ENCODE results near the gene MREG.

Gene MREG

DNA sequence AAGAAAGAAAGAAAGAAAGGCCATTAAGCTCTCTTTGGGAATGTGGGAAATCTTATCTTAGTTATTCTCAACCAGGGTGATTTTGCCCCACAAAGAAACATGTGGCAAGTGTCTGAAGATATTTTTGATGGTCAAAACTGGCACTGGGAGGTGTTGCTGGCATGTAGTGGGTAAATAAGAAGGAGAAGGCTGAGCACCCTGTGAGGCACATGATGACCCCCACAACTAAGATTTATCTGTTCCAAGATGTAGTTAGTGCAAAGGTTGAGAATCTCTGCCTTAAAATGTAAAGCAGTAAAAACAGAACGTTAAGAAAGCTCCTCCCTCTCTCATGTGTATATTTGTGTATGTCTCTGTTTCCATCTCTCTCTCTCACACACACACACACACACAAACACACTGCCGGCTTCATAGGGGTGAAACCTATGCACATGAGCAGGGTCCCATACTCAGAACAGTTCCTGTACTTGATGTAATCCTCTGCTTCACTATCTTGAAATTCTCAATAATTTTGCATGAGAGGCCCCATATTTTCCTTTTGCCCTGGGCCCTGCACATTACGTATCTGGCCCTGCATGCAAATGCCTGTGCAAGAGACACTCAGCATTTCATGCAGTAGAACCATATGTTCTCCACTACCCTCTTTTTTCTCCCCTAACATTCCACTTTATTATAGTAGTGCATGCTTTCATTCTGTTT is 94.3 kb downstream of the MREG start:
- no peak for DNase-seq (ENCODE audit: low read depth)

DNA sequence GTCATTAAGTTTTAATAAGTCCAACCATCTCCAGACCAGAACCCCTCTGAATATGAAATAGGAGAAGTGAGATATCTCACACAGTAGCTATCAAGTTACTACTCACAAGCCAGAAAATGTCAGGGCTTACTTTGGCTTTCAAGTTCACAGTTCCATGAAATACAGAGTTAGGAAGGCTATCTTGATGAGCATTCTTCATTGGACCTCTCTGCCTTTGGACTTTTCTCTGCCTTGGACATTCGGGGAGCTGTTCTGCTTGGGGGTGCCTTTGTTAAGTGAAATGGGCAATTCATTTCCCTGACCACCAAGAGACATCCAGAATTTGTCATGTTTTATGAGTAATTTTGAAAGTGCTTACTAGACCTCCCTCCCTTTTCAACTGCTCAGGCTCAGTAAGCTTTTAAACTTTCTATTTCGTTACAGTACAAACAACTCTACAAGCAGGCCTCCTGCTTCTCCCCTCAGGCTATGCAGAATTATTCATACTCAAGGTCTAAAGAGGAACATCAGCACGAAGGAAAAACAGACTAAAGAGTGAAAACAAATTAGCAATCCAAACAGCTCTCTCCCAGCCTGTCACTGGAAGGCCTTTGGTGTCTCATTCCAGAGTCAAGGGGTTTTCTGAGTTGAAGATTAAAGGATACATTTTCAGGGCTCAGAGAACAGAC is 95.3 kb downstream of the MREG start:
- DNase-seq (ENCODE audit: low read depth), result no peak

DNA sequence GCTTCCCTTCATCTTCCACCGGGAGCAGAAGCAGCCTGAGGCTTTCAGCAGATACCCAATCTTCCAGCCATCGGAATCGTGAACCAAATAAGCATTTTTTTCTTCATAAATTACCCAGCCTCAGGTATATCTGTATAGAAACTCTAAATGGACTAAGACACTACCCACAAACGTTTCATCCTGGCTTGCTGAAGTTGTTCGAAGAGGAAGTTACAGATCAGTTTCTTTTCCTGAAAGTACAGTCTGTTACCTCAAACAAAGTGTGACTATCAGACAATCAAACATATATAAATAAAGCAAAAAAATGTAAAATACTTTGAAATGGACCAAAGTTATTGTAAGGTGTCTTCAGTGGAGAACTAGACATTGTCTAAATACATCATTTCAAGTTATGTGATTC is 97.9 kb downstream of the MREG start:
- no peak for DNase-seq (ENCODE audit: low read depth)

DNA sequence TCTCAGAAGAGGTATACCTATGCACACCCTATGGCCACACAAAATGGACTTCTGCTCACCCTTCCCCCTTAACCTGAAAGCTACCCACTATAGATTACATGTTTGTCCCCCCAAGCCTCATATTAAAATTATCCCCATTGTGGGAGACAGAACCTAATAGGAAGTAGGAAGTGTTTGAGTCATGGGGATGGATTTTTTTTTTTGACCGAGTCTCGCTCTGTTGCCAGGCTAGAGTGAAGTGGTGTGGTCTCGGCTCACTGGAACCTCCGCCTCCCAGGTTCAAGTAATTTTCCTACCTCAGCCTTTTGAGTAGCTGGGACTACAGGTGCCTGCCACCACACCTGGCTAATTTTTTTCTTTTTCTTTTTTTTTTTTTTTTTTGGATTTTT is 98.6 kb downstream of the MREG start:
- no peak for DNase-seq (ENCODE audit: low read depth)

- DNase-seq (ENCODE audit: low read depth), result no peak
Measured at GRCh38 chr2:215914054-215914776, 99.1 kb downstream of the MREG start.

GRCh38 chr2:215912299-215912842 is 101.0 kb downstream of the MREG start:
- no peak for DNase-seq (ENCODE audit: low read depth)

DNA sequence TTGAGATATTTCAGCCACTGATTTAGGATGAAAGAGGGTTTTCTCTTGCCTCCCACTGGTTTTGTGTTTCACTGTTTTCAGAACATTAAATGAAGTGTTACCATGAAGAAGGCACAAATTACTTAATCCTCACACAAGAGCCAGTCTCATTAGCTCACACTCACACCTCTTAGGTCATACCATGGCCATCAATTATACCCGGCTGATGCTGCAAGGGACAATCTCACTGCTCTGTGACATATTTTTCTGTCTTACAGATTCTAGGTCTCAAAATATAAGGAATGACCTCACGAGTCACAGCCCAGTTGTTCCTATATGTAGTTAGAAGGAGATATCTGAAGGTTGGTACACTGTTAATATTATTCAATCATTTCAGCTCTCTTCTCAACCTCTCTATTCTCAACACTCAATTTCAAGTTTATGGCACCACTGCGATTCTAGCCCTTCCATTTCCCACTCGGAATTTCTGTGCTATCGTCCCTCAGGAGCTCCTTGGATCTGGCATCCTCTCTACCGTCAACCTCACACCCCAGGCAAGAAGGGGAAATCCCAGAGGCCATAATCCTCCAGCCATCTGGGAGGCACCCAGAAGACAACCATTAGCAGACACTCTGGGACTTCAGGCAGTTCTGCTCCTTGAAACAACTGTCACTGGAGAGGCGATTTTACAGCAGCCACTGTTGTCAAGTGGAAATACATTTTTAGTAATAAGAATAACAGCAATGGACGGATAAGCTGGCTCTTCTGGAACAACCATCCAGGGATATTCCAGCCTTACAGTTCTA is 101.9 kb downstream of the MREG start:
- no peak for DNase-seq (ENCODE audit: low read depth)

- DNase-seq (ENCODE audit: low read depth), result no peak
Measured at GRCh38 chr2:215910180-215910579, 103.2 kb downstream of the MREG start.

GRCh38 chr2:215907147-215907546 is 106.2 kb downstream of the MREG start:
- DNase-seq (ENCODE audit: low read depth), result no peak

DNA sequence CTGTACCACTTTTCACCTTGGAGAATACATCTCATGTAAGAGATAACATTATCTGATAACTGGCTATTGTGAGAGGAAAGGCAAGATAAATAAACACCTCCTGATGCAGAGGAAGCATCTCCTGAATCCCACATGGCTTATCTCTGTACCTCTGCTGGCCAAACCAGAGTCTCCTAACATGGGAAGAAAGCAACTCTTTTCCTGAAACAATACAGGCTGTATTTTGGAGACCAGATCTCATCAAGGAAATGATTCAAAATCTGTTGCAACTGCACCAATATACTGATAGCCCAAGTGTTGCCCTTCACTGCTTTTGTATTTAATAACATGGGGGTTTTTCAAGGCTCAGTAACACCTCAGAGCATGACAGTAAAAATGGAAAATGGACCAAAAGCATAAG is 106.9 kb downstream of the MREG start:
- DNase-seq (ENCODE audit: low read depth), result no peak

- DNase-seq (ENCODE audit: low read depth), result no peak
Measured at GRCh38 chr2:215905691-215906090, 107.7 kb downstream of the MREG start.

GRCh38 chr2:215904101-215904500 is 109.2 kb downstream of the MREG start:
- no peak for DNase-seq (ENCODE audit: low read depth)

- DNase-seq (ENCODE audit: low read depth), result no peak
Measured at GRCh38 chr2:215903203-215903602, 110.1 kb downstream of the MREG start.

- no peak for DNase-seq (ENCODE audit: low read depth)
Measured at GRCh38 chr2:215901796-215902195, 111.6 kb downstream of the MREG start.

DNA sequence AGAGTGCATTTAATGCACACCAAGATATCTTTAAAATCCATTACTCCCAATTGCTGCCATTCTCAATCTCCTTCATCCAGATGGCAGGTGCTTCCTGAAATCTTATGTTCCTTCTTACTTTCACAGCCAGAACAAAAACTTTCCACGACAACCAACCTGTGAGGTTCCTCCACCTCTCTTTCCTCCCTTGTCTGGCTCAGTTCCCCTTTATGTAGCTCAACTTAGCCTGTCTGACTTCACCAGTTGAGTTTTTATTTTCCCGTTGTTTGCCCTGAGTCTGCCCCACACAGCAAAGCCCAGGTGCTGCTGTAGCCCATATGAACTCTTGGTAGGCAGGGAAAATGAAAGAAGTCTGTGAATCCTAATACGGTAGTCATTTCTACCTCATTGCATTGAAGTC is 112.5 kb downstream of the MREG start:
- no peak for DNase-seq (ENCODE audit: low read depth)

DNA sequence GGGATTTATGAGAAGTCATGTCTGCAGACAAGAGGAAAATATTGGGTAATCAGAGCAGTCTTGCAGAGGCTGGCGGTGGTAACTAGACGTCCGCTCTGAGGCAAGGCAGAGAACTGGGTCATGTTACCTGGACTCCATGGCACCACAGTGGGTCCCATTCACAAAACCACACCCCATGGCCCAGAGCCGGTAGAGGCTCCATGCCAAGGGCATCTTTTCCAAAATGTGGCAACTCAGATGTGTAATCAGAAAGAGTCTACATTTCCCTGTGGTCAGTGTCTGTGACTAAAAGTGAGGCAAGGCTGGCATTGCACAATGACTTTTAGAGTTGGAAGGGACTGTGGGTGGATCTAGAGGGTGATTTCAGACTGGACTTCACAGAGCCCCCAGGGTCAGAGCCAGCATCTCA is 113.1 kb downstream of the MREG start:
- DNase-seq (ENCODE audit: low read depth), result no peak

GRCh38 chr2:215899141-215900074 is 113.9 kb downstream of the MREG start:
- DNase-seq (ENCODE audit: low read depth), result no peak

DNA sequence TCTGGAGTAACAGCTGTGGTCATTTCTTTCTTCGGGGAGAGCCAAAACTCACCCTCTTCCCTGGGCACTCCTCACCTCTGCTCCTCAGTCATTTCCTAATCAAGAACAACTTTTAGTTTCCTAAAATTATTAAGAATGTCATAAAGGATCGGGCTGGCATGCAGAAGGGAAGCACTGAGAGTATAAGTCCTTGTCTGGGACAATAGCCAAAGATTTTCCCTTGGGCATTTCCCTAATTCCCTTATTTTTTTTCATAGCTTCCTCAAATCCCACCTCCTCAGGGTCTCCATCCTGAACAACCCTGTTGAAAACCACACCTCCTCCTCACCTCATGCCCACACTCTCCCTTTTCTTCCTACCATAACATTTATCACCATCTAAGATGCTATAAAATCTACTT is 115.0 kb downstream of the MREG start:
- DNase-seq (ENCODE audit: low read depth), result no peak

GRCh38 chr2:215896921-215897320 is 116.4 kb downstream of the MREG start:
- DNase-seq (ENCODE audit: low read depth), result no peak

- DNase-seq (ENCODE audit: low read depth), result no peak
Measured at GRCh38 chr2:215895330-215895729, 118.0 kb downstream of the MREG start.

Data from stimulated activated CD8-positive, alpha-beta memory T cell treated with anti-CD3 and anti-CD28 coated beads, Interleukin-7, amount 100 ng/mL, for 24 hours (primary cell).